Stimulated activated naive CD4-positive, alpha-beta T cell treated with Interleukin-2 at 50 U/mL for 16 hours (primary cell): ENCODE data around the gene ZNF385D.
"Not testable (repeated sequence)": the region's sequence is repeated elsewhere in the genome, so short reads cannot be mapped to it uniquely, and the experiment has no call there.

Source experiments
- DNase-seq: peaks from one replicate; lab custom pipeline; 2025; lab: John Stamatoyannopoulos, UW

The ZNF385D gene

DNA sequence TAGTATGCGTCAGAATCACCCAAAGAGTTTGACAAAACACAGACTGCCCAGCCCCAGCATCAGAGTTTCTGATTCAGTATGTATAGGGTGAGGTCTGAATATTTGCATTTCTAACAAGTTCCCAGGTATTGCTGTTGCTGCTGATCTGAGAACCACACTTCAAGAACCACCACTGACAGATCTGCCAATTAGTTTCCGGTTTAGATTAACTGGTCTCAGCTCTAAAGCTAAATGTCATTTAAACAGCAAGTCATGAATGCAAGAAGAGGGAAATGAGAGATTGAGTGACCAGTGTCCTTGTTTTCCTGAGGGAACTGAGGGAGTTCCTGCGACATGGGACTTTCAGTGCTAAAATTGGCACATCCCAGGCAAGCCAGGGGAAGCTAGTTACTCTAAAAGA is 305.0 kb downstream of the ZNF385D start:
- DNase-seq: no peak

DNA sequence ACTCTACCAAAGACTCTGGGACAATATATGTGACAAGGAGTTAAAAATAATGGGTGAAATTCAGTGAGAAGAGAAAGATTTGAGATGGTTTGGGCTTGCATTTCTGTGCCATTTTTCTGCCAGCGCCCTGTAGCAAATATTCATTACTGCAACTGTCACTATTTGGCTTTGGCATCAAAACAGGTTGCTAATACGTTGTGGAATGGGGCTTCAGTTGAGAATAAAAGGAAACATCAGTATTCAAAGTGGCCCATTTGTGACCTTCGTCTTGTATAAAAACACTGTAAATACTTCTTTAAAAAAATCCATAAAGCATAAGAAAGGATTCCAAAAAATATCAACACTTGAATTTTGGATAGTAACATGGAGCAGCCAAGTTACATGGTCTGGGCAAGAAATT is 309.2 kb downstream of the ZNF385D start:
- no peak for DNase-seq

DNA sequence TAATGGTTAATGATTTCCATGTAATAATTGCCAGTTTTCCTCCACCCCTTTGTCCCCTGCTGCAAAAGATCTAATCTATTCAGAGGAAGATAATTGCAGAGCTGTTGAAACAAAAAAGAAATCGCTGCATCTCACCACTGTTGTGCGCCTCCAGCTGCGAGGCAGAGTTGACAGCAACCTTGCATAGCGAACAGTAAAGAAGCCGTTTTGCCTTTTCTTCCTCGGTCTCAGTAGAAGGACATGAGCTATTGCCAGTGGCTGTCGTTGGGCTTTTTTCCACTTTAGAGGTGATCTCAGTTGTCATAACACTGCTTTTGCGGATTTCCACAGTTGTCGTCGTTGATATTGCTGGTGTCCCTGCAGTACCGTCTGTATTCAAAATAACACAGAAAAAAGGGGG is 314.2 kb downstream of the ZNF385D start:
- no peak for DNase-seq

DNA sequence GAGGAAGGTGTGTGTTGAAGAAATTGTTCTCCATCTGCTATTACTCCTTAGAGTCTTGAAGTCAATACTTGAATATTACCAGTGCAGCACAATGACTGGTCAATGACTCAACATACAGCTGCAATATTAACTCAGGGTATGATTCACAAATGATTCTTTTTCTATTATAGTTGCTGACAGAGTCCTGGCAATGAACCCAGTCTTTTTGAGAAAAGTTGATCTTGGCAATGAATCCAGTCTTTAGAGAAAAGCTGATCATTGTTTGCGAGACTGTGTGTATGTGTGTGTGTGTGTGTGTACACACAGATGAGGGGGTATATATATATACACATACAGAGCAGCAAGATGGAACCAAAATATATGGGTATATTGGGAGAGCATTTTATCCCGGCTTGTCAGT is 315.1 kb downstream of the ZNF385D start:
- DNase-seq: no peak

DNA sequence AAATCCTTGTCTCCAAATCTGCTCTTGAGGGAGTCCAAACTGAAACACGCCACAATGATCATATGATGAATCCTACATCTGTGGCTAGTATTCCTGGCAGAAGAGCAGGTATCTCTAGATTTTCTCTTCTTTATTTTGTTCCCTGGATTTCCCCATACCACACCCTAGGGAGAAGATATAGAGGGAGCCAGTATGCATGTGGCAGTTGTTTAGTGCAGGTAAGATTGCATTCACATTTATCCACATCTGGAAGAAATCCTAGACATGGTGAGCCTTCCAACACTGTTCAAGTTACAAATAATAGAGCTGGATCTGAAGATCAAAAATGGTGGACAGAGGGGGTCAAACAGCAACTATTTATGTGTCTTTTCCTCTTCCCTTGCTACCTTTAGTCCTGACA is 316.7 kb downstream of the ZNF385D start:
- DNase-seq: no peak

DNA sequence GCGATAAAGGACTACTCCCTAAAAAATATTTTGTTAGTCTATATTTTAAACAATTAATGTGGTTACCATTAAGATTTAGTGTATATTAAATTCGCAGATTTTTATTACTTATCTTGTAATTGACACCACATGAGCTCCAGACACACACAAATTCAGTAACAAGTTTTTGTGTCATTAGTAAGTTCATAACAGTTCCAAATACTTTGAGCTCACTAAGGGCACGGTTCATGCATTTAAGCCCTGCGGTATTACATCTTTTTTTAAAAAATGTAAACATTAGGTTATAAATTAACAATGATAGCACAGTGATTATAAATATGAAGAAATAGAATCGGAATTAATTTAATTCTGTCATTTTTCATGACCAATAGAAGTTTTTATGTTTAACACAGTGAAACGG is 317.3 kb downstream of the ZNF385D start:
- DNase-seq: no peak

DNA sequence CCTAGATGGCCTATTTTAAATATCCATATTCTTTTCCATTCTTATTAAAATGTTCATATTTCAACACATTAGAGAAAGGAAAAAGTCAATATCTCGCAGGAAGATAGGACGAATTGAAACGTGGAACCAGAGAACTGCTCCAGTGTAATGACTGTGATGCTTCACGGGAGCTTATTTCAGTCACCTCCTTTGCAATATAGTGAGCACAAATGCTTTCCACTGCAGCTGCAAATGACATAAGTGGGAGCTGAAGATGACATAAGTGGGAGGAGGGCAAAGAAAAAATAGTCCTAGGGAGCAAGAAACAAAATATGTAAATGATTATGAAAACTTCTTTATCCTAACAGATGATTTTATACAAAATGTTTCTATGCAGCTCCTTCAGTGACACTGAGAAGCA is 324.1 kb downstream of the ZNF385D start:
- DNase-seq: no peak

DNA sequence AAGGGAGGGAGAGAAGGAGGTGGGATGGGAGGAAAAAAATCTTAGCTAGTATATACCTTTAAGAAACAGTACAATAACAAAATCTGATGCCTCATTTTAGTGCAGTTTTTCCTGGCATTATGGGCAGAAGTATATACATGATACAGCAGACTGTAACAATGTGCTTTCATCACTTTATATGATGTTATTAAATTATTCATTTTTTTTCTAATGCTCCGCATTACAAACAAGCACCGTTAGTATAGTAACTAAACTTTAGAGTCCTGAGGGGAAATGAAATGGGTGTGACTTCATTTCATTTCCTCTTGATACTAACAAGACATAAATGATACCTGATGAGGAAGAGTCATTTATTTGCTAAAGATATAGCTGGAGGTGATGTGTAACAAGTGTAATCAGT is 325.3 kb downstream of the ZNF385D start:
- DNase-seq: no peak

DNA sequence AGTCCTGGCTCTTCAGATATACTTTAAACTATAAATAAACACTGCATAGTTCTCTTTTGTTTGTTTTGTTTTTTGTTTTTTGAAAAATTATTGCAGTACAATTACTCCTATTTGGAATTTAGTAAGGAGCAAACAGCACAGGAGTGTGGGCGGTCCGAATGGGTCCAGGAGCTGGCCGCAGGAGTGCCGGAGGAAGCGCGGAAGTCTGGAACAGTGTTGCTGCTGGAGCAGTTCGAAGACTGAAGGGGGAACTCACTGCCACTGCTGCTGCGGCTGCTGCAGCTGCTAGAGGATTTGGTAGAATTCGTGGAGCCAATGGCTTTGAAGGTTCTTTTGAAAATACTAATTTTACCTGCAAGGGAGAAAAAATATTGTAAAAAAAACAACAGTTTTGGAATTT is 329.9 kb downstream of the ZNF385D start:
- no peak for DNase-seq

DNA sequence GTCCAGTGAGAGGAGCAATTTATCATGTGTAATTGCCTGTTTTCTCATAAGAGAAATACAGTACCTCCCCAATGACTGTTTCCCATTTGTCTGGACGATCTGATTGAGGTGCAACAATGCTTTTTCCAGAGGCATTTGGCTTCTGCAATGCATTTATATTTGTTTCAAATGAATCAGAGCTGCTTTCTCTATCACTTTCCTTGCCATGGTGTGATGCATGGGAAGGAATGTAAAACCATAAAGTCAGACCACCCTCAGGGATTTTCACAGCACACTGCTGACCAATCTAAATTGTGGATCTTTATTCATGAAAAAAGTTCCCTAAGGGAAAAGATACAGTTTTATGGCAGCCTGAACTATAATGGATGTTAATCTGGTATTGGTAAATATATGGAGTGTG is 333.0 kb downstream of the ZNF385D start:
- no peak for DNase-seq

DNA sequence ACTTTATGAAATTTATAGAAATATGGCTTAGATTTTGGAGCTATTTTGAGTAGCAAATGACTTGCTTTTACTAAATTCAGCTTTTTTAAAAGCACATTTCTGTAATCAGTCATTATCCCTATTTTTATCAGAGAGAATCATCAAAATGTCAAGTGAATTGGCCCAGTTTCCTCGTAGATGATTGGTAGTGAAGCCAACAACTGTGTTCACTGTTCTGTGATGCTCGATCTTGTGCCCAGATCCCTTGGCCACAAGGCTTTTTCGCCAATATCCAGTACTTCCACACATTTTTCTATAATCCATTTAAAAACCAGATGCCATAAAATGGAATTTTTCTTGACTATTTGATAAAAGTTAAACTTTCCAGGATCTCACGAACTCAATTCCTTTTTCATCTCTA is 336.5 kb downstream of the ZNF385D start:
- DNase-seq: no peak

DNA sequence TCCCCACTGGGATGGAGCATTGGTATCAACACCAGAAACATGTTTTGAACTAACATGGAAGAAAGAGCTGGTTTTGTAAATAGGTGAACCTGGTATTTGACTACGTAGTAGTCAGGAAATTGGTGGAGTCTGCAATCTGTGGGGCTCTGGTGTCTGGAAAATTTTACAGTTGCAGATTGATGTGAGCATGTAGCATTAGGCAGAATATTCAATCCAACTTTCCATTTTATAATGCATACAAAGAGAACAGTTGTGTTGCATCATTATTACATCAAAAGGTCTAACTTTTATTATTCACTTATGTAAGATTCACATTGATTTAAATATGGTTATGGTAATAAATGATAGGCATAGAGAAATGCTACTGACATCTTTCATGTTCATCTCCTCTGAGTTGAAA is 340.0 kb downstream of the ZNF385D start:
- no peak for DNase-seq

DNA sequence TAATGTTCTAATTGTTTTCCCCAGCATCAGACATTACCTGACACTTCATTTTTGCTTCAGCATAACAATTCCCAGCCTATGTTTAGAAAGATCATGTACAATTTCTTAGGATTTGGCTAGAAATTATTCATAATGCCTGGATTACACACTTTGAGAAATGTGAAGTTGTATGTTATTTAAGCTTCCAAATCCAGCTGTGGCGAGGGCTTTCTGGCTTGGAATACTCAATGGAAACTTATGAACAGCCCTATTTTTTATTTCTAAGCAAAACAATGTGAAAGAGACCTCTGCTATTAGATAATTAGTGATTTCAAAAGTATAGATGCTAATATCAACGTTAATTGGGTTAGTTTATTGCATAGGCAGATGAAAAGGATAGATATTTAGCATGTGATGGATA is 341.6 kb downstream of the ZNF385D start:
- no peak for DNase-seq

DNA sequence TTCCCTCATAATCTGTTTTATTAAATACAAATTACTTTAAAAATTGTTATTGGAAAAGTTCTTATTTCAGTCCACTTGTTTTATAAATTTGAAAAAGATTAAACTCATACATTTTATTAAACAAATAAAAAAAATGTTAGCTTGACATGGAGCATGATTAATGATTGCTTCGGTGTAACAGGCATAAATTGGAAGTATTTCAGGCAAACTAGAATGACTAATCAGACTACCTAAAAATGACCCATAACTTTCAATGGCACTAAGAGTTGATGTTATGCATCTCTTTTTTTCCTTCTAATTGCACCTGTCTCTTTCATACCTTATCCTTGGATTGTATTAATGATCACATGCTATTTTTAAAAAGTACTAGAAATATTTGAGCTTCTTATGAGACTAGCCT is 343.3 kb downstream of the ZNF385D start:
- DNase-seq: no peak

DNA sequence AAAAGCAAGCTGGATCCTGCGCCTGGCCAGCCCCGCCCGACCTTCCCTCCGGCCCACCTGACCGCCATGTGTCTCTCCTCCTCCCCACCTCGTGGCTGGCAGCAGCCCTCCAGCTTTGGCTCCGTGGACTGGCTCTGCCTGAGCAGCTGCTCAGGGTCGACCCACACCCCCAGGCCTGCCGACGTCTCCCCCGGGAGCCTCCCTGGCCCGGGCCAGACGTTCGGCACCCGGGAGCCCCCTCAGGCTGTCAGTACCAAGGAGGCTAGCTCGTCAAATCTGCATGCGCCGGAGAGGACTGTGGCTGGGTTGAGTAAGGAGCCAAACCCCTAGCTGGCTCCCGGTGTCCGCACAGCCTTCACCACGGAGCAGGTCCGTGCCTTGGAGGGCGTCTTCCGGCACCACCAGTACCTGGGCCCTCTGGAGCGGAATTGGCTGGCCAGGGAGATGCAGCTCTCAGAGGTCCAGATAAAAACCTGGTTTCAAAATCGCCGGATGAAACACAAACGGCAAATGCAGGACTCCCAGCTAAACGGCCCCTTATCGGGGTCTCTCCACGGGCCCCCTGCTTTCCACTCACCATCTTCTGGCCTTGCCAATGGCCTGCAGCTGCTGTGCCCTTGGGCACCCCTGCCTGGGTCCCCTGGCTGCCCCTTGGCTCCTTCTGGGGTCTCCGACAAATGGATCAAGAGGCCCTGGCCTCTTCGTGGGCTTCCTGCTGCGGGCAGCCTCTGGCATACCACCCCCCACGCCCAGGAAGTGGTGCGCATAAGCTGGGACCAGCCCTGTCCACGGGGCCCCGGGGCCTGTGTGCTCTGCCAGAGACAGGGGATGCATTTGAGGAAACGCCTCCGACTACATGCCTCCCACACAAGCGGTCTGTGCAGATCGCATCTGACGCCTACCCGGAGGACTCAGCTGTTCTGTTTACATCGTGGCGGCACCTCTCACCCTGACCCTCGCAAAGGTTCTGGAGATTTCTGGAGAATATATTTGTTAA is 345.0 kb downstream of the ZNF385D start:
- no peak for DNase-seq

DNA sequence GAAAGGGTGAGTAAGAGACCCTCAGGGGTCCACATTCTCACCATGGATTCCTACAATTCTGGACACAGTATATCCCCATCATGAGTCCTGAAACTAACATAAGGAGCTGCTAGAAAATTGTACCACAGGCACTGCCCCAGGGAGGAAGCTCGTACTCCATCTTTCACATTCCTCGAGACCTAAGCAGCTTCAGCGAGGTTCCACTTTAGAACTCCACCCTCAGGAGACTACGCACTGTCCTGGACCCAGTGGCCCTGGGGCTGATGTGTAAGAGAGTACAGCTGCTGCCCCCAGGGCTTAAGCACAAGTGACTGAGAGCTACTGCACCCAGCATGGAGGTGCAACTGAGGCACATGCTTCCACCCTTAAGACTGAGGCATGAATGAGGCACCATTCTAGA is 352.5 kb downstream of the ZNF385D start:
- DNase-seq: no peak

DNA sequence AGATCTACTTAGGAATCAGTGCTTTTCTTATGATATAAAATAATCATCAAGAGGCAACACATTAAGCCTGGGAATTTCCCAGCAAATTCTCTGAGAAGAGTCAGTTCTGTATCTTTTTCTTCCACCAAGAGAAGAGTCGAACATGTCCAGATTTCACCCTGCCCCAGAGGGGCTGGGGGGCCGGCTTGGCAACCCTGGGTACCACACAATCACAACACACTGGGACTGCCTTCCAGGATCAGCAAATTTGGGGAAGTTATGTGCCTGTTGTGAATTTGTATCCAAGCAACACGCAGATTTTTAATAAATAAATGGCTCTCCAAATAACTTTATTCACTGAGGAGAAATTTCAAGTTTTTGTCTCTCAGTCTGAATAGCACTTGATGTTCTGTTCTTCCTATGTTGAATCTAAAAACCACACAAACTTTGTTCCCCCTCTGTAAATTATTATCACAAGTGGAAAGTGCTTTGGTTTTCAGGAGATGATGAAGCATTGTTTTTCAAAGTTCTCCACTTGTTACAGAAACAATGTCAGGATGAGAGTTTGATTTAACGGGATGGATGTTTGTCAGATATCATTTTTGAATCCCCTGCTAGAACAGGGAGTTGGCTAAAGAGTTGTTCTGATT is 357.2 kb downstream of the ZNF385D start:
- DNase-seq: no peak

DNA sequence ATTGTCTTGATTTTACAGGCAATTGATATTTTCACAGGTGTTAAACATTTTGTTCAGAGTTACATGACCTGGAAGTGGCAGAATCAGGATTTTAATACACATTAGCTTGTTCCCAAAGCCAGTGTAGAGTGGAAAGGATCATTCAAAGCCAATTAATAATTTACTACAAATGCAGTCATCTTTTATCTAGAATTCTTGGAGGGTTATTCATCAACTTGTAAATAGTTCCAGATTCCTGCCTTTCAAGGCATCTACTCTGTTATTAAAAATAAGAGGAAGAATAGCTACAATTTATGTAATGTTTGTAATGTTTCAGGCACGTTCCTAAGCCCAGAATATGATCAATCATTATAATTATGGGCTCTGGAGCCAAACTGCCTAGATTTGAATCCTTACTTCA is 358.5 kb downstream of the ZNF385D start:
- no peak for DNase-seq

DNA sequence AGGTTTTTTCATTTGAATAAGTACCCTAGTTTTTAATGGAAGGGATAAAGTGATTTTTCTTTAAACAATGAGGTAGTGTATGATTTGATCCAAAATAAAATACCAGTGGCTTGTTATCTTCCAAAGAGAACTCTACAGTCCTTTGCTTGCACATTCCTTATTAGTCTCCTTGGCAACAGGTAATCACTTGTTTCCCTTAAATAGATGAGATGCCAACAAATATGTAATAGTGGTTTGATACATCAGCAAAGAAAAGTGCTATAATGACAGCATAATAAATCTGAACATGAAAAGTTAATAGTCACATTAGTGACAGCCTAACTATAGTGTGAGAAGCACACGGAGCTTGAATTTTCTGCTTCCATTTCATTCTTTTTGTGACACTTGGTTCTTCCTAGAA is 360.2 kb downstream of the ZNF385D start:
- no peak for DNase-seq

DNA sequence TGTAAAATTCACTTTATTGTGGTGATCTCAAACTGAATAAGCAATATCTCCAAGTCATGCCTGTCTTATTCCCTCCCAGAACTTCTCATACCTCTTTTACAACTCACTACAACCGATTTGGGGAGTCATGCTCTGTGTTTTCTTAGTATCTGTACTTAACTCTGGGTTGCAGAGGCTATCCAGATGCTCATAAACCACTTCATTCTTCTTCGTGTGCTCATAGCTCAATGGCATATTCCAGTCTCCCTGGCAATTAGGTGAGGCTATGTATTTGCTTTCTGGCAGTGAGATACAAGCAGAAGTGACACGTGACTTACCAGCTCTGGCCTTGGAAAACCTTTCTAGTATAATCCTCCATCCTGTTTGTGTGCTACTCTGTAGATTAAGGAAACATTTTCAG is 360.9 kb downstream of the ZNF385D start:
- no peak for DNase-seq

DNA sequence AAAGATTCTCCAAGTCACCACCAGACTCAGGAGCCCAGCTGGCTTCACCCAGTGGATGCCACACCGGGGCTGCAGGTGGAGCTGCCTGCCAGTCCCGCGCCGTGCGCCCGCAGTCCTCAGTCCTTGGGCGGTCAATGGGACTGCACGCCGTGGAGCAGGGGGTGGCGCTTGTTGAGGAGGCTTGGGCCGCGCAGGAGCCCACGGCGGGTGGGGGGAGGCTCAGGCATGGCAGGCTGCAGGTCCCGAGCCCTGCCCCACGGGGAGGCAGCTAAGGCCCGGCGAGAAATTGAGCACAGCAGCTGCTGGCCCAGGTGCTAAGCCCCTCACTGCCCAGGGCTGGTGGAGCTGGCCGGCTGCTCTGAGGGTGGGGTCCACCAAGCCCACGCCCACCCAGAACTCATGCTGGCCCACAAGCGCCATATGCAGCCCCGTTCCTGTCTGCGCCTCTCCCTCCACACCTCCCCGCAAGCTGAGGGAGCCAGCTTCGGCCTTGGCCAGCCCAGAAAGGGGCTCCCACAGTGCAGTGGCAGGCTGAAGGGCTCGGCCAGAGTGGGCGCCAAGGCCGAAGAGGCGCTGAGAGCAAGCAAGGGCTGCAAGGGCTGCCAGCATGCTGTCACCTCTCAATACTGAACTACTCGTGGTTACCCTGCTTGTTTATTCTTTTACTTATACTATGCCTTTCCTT is 363.7 kb downstream of the ZNF385D start:
- not testable (repeated sequence) for DNase-seq

DNA sequence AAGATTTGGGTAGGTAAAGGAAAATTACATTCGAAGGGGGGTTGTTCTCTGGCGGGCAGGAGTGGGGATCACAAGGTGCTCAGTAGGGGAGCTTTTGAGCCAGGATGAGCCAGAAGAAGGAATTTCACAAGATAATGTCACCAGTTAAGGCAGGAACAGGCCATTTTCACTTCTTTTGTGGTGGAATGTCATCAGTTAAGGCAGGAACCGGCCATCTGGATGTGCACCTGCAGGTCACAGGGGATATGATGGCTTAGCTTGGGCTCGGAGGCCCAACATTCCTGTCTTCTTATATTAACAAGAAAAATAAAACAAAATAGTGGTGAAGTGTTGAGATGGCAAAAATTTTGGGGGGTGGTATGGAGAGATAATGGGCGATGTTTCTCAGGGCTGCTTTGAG is 373.0 kb downstream of the ZNF385D start:
- not testable (repeated sequence) for DNase-seq
